ENCODE measurements around the gene LTB4R2.

The LTB4R2 gene

DNA sequence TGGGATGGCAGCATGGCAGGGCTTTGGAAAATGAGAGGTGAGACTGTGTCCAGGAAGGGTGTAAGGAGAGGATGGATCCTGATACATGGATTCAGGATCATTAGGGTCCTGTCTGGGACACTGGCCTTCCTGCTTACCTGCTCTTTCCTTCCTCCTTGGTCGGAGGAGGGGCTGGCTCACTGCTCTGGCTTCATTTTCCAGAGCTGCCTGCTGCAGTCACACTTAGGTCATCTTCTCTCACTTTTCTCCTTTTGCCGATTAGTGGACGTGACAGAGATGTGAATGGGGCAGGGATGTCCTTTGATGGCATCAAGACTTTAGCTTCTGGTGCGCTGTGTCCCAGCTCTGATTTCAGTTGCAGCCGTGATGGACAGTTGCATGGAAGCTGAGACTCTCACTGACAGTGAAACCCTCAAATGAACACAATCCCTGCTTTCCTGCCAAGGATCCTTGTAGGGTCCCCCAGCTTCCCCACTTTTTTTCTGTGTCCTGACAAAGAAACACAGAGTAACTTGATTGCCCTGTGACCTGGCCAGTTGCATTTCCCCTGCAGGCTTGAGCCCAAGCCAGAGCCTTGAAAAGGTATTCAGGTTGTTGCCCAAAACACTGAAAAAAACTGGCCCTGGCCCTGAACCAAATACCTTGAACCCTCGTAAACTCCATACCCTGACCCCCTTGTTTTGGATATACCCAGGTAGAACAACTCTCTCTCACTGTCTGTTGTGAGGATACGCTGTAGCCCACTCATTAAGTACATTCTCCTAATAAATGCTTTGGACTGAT, 1.4 kb upstream of the LTB4R2 start:
- no peak overlapping the region for H3K4me3 ChIP-seq (ENCODE audit: low read length)
- H3K9ac ChIP-seq (ENCODE audit: low read depth, low read length): no peak overlapping the region
- H3K27ac ChIP-seq (ENCODE audit: low read length): no peak overlapping the region
- no peaks in the 10 kb centered on the region for H3K4me1 ChIP-seq (ENCODE audit: insufficient read depth, low read length)
- H3K36me3 ChIP-seq (ENCODE audit: insufficient read depth, low read depth, low read length): peaks cover 59% of the 10 kb centered on the region
- H3K27me3 ChIP-seq (ENCODE audit: insufficient read depth, low read length): no peaks in the 10 kb centered on the region
- H3K9me3 ChIP-seq (ENCODE audit: insufficient read depth, low read depth, low read length): no peaks in the 10 kb centered on the region

DNA sequence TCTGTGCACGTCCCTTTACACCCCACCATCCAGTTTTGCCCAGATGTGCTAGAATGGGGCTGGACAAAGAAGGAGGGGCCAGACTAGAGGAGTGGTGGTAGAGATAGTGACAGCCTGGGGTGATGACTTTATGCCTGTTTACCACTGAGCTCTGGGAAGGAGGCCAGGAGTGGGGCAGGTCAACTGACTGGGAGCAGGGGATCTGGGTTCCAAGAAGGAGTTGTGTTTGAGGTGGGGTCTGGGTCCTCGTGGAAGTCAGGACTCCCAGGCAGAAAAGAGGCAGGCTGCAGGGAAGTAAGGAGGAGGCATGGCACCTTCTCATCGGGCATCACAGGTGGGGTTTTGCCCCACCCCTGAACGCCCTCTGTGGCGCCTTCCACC, 315 bp downstream of the LTB4R2 start:
- Histone ChIP-seq H3K4me1 (ENCODE audit: insufficient read depth, low read length) (no peaks in the 10 kb centered on the region), H3K36me3 (ENCODE audit: insufficient read depth, low read depth, low read length) (peaks cover 41% of the 10 kb centered on the region), H3K27ac (ENCODE audit: low read length) (no peak overlapping the region), H3K9me3 (ENCODE audit: insufficient read depth, low read depth, low read length) (no peaks in the 10 kb centered on the region), H3K27me3 (ENCODE audit: insufficient read depth, low read length) (no peaks in the 10 kb centered on the region; the same call in 1 of the 2 replicates), H3K9ac (ENCODE audit: low read depth, low read length) (no peak overlapping the region), H3K4me3 (ENCODE audit: low read length) (no peak overlapping the region)

GRCh38 chr14:24310646-24311604, 985 bp downstream of the LTB4R2 start, which contains the start of gene LTB4R:
TSS of gene LTB4R (plus strand) at chr14:24311502. CDS start at chr14:24315652, 4,150 bp downstream.
- Histone ChIP-seq H3K9me3 (ENCODE audit: insufficient read depth, low read depth, low read length) (no peaks in the 10 kb centered on the region), H3K27ac (ENCODE audit: low read length) (no peak within 1 kb of the TSS), H3K36me3 (ENCODE audit: insufficient read depth, low read depth, low read length) (peaks cover 35% of the 10 kb centered on the region), H3K4me3 (ENCODE audit: low read length) (no peak within 1 kb of the TSS), H3K27me3 (ENCODE audit: insufficient read depth, low read length) (no peaks in the 10 kb centered on the region; the same call in 1 of the 2 replicates), H3K9ac (ENCODE audit: low read depth, low read length) (no peak within 1 kb of the TSS), H3K4me1 (ENCODE audit: insufficient read depth, low read length) (no peaks in the 10 kb centered on the region)

- peaks cover 24% of the 10 kb centered on the region for H3K36me3 ChIP-seq (ENCODE audit: insufficient read depth, low read depth, low read length)
- H3K9me3 ChIP-seq (ENCODE audit: insufficient read depth, low read depth, low read length): no peaks in the 10 kb centered on the region
- H3K9ac ChIP-seq (ENCODE audit: low read depth, low read length): no peak overlapping the region
- peaks cover 6% of the 10 kb centered on the region; the same call in 1 of the 2 replicates for H3K27me3 ChIP-seq (ENCODE audit: insufficient read depth, low read length)
- H3K27ac ChIP-seq (ENCODE audit: low read length): no peak overlapping the region
- no peak overlapping the region for H3K4me3 ChIP-seq (ENCODE audit: low read length)
- H3K4me1 ChIP-seq (ENCODE audit: insufficient read depth, low read length): no peaks in the 10 kb centered on the region
Measured at GRCh38 chr14:24311837-24312615, 2.1 kb downstream of the LTB4R2 start.

DNA sequence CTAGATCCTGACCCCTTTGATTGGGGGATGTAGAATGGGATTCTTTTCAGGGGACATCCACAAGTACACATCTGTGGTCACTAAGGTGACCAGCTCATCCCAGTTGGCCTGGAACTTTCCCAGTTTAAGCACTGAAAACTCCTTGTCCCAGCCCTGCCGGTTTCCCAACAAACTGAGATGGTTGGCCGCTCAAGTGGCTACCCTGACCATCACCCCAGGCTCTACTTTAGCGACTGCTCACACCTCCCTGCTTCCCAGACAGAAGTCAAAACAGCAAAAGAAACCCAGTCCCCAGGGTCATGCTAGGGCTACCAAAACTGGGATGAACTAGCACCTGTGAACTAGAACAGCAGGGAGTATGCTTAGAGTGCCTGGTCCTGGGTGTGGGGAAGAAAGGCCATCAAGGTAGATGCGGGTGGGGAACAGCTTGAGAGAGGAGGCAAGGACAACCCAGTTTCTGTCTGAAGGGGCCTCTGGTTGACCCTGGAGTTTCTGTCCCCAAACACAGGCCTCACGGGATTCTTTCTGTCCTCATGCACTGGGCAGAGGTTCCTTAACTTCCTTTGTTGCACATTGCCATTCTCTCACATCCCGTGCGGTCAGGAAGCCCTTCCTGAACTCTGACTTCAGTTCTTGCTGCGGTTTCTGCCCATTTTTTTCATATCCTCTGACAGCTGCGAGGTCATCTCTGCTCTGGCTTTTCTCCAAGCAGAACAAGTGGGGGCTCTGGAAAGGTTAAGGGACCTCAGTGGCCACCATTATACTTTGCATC, 3.0 kb downstream of the LTB4R2 start:
- no peak overlapping the region for H3K27ac ChIP-seq (ENCODE audit: low read length)
- H3K9ac ChIP-seq (ENCODE audit: low read depth, low read length): no peak overlapping the region
- no peak overlapping the region for H3K4me3 ChIP-seq (ENCODE audit: low read length)

GRCh38 chr14:24313913-24314312, 4.0 kb downstream of the LTB4R2 start:
- Histone ChIP-seq H3K27me3 (ENCODE audit: insufficient read depth, low read length) (peaks cover 25% of the 10 kb centered on the region), H3K27ac (ENCODE audit: low read length) (no peak overlapping the region), H3K9me3 (ENCODE audit: insufficient read depth, low read depth, low read length) (no peaks in the 10 kb centered on the region), H3K36me3 (ENCODE audit: insufficient read depth, low read depth, low read length) (peaks cover 14% of the 10 kb centered on the region), H3K4me1 (ENCODE audit: insufficient read depth, low read length) (no peaks in the 10 kb centered on the region), H3K9ac (ENCODE audit: low read depth, low read length) (no peak overlapping the region), H3K4me3 (ENCODE audit: low read length) (no peak overlapping the region)

More for the DNA sequence above, 3.0 kb downstream of the LTB4R2 start:
- Histone ChIP-seq H3K36me3 (ENCODE audit: insufficient read depth, low read depth, low read length) (peaks cover 21% of the 10 kb centered on the region), H3K9me3 (ENCODE audit: insufficient read depth, low read depth, low read length) (no peaks in the 10 kb centered on the region), H3K27me3 (ENCODE audit: insufficient read depth, low read length) (peaks cover 15% of the 10 kb centered on the region), H3K4me1 (ENCODE audit: insufficient read depth, low read length) (no peaks in the 10 kb centered on the region)

DNA sequence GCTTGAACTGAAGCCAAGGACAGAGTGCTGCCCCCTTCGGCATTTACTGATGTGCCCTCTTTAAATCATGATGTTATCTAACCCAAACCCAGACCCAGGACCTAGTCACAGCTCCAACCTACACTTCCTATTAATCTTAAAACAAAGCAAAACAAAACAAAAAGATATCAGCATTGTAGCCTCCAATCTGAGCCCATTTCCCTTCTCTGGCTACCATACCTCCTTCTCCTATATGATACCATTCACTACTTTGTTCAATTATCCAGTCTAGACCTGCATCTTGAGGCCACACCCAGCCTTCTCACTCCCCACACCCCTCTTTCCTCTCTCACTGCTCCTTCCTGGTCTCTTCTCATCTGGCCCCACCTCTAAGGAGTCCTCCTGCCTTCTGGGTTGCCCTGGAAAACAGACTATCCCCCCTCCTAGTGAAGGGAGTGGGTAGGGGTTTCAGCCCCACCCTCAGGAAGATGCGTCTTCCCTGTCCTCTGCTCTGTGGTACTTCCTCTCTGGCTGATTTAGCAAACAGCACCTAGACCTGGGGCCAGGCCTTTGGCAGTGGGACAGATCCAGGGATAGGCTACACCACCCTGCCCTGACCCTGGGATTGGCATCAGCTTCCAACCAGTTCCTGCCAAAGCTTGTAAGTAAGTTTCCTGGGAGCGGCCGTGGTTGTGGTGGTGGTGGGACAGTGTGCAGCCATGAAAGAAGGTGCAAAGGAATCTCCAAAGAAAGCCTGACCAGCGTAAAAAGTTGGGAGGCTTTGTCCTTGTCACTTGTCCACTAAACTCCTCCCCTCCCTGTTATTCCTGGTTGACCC, 4.6 kb downstream of the LTB4R2 start:
- H3K9me3 ChIP-seq (ENCODE audit: insufficient read depth, low read depth, low read length): no peaks in the 10 kb centered on the region
- H3K9ac ChIP-seq (ENCODE audit: low read depth, low read length): no peak overlapping the region
- no peak overlapping the region for H3K4me3 ChIP-seq (ENCODE audit: low read length)
- no peaks in the 10 kb centered on the region for H3K4me1 ChIP-seq (ENCODE audit: insufficient read depth, low read length)
- H3K27ac ChIP-seq (ENCODE audit: low read length): no peak overlapping the region
- peaks cover 11% of the 10 kb centered on the region for H3K36me3 ChIP-seq (ENCODE audit: insufficient read depth, low read depth, low read length)
- peaks cover 32% of the 10 kb centered on the region for H3K27me3 ChIP-seq (ENCODE audit: insufficient read depth, low read length)

DNA sequence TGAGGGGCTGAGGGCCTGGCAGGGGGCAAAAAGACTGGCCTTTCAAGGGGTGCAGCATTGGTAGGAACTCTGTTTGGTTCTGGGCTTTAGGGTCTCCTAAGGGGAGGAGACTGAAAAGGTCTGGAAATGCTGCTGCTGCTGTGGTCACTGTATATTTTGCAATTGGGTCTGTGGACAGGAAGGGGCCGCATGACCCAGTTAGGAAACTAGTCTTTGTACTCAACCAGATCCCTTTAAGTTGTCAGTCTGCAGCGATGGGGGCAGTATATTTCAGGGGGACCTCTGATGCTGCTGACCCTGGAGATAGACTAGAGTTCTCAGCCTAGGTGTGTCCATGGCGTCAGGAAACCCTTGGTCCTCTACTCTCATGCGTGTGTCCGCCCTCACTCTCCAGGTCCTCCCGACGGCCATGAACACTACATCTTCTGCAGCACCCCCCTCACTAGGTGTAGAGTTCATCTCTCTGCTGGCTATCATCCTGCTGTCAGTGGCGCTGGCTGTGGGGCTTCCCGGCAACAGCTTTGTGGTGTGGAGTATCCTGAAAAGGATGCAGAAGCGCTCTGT, 5.4 kb downstream of the LTB4R2 start:
- Histone ChIP-seq H3K4me1 (ENCODE audit: insufficient read depth, low read length) (no peaks in the 10 kb centered on the region), H3K9ac (ENCODE audit: low read depth, low read length) (no peak overlapping the region), H3K9me3 (ENCODE audit: insufficient read depth, low read depth, low read length) (no peaks in the 10 kb centered on the region), H3K27ac (ENCODE audit: low read length) (no peak overlapping the region), H3K4me3 (ENCODE audit: low read length) (no peak overlapping the region), H3K36me3 (ENCODE audit: insufficient read depth, low read depth, low read length) (peaks cover 7% of the 10 kb centered on the region), H3K27me3 (ENCODE audit: insufficient read depth, low read length) (peaks cover 39% of the 10 kb centered on the region)

DNA sequence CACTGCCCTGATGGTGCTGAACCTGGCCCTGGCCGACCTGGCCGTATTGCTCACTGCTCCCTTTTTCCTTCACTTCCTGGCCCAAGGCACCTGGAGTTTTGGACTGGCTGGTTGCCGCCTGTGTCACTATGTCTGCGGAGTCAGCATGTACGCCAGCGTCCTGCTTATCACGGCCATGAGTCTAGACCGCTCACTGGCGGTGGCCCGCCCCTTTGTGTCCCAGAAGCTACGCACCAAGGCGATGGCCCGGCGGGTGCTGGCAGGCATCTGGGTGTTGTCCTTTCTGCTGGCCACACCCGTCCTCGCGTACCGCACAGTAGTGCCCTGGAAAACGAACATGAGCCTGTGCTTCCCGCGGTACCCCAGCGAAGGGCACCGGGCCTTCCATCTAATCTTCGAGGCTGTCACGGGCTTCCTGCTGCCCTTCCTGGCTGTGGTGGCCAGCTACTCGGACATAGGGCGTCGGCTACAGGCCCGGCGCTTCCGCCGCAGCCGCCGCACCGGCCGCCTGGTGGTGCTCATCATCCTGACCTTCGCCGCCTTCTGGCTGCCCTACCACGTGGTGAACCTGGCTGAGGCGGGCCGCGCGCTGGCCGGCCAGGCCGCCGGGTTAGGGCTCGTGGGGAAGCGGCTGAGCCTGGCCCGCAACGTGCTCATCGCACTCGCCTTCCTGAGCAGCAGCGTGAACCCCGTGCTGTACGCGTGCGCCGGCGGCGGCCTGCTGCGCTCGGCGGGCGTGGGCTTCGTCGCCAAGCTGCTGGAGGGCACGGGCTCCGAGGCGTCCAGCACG, 6.1 kb downstream of the LTB4R2 start:
- Histone ChIP-seq H3K4me3 (ENCODE audit: low read length) (no peak overlapping the region), H3K9me3 (ENCODE audit: insufficient read depth, low read depth, low read length) (no peaks in the 10 kb centered on the region), H3K36me3 (ENCODE audit: insufficient read depth, low read depth, low read length) (peaks cover 7% of the 10 kb centered on the region), H3K27ac (ENCODE audit: low read length) (no peak overlapping the region), H3K9ac (ENCODE audit: low read depth, low read length) (no peak overlapping the region), H3K4me1 (ENCODE audit: insufficient read depth, low read length) (no peaks in the 10 kb centered on the region), H3K27me3 (ENCODE audit: insufficient read depth, low read length) (peaks cover 42% of the 10 kb centered on the region)
